Chondrocyte (in vitro differentiated cells): ENCODE results near the gene ATF7IP. TPM values are rescaled to one million over a fixed set of nuclear protein-coding genes. Genes with fewer than 3 reads are reported as not detected.
"Not testable (repeated sequence)": the region's sequence is repeated elsewhere in the genome, so short reads cannot be mapped to it uniquely, and the experiment has no call there.

Experiments
- DNase-seq: peaks from one replicate; pipeline ENCODE4 v3.0.0; 2021; ENCODE audit warnings: mixed read lengths, low spot score
- H3K27ac Mint-ChIP-seq: one replicate; pipeline ENCODE4 v1.8.0; 2021; ENCODE audit warnings: mild to moderate bottlenecking, moderate library complexity, mixed read lengths; ENCODE audit not compliant: unreplicated experiment
- H3K27me3 Mint-ChIP-seq: 2 replicates; pipeline ENCODE4 v1.8.0; 2021; ENCODE audit warnings: low read depth, mixed read lengths
- H3K36me3 Mint-ChIP-seq: 2 replicates; pipeline ENCODE4 v1.8.0; 2021; ENCODE audit warnings: low read depth, mixed read lengths
- H3K4me1 Mint-ChIP-seq: 2 replicates; pipeline ENCODE4 v1.8.0; 2021; ENCODE audit warnings: low read depth, mild to moderate bottlenecking, mixed read lengths
- H3K4me3 Mint-ChIP-seq: one replicate; pipeline ENCODE4 v1.8.0; 2021; ENCODE audit warnings: mild to moderate bottlenecking, moderate library complexity, mixed read lengths; ENCODE audit not compliant: unreplicated experiment
- H3K9me3 Mint-ChIP-seq: 2 replicates; pipeline ENCODE4 v1.8.0; 2021; ENCODE audit warnings: low read depth, mixed read lengths
- CTCF ChIP-seq: fragments of 200-600 bp; sonication (generic); IDR thresholded peaks from 2 replicates; pipeline ENCODE4 v1.5.0; 2021; ENCODE audit warnings: antibody characterized with exemption, mild to moderate bottlenecking, moderate library complexity
- total RNA-seq: library from RNA; stranded (reverse); gene quantifications from 3 replicates; pipeline ENCODE4 v1.2.1, GENCODE V29; 2021

ATF7IP gene
- total RNA-seq, 1 donor from 2014 or later = 45.9 TPM

GRCh38 chr12:14326699-14327098 is 38.8 kb upstream of the ATF7IP start:
- H3K9me3 Mint-ChIP-seq = peaks cover 8% of the 10 kb centered on the region
- H3K27me3 Mint-ChIP-seq = no peaks in the 10 kb centered on the region
- no peak for DNase-seq
- no peaks in the 10 kb centered on the region for H3K36me3 Mint-ChIP-seq
- peaks cover 15% of the 10 kb centered on the region for H3K4me1 Mint-ChIP-seq
- TF ChIP-seq CTCF = no peak
- H3K4me3 Mint-ChIP-seq = no peak overlapping the region
- no peak overlapping the region for H3K27ac Mint-ChIP-seq

- no peak for TF ChIP-seq CTCF
- H3K27ac Mint-ChIP-seq = peak overlapping the region; percentile 66
- no peak overlapping the region for H3K4me3 Mint-ChIP-seq
- peaks cover 14% of the 10 kb centered on the region for H3K9me3 Mint-ChIP-seq
- H3K4me1 Mint-ChIP-seq = peaks cover 10% of the 10 kb centered on the region
- no peak for DNase-seq
- H3K27me3 Mint-ChIP-seq = no peaks in the 10 kb centered on the region
- H3K36me3 Mint-ChIP-seq = no peaks in the 10 kb centered on the region
These were observed 37.8 kb upstream of the ATF7IP start for GRCh38 chr12:14327711-14328110.

DNA sequence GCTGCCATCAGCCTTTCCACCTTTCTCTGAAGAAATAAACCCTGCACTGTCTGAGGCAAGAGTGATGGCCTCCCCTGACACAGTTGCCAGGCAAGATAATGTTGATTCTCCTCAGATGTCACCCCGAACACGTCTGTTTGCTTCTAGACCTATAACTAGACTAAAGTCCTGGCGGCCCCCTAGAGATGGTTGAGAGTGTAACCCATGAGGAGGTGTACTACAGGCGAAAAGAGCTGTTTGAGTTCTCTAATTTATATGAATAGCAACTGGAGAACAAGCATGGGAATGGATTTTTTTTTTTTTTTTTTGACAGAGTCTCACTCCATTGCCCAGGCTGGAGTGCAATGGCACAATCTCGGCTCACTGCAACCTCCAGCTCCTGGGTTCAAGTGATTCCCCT is 33.0 kb upstream of the ATF7IP start:
- TF ChIP-seq CTCF = no peak
- no peaks in the 10 kb centered on the region for H3K27me3 Mint-ChIP-seq
- H3K36me3 Mint-ChIP-seq = peaks cover 4% of the 10 kb centered on the region
- H3K9me3 Mint-ChIP-seq = peaks cover 35% of the 10 kb centered on the region
- DNase-seq = no peak
- H3K4me1 Mint-ChIP-seq = peaks cover 6% of the 10 kb centered on the region
- H3K27ac Mint-ChIP-seq = no peak overlapping the region
- no peak overlapping the region for H3K4me3 Mint-ChIP-seq

- no peak for TF ChIP-seq CTCF
- Mint-ChIP-seq H3K9me3 (peaks cover 53% of the 10 kb centered on the region), H3K27ac (no peak overlapping the region)
These were observed 25.1 kb upstream of the ATF7IP start for GRCh38 chr12:14340371-14340770.

DNA sequence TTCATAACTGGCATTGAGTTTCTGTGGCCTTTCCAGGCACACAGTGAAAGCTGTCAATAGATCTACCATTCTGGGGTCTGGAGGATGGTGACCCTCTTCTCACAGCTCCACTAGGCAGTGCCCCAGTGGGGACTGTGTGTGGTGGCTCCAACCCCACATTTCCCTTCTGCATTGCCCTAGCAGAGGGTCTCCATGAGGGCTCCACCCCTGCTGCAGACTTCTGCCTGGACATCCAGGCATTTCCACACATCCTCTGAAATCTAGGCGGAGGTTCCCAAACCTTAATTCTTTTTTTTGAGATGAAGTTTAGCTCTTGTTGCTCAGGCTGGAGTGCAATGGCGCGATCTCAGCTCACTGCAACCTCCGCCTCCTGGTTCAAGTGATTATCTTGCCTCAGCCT is 14.0 kb upstream of the ATF7IP start:
- not testable (repeated sequence) for H3K4me1 Mint-ChIP-seq, H3K27ac Mint-ChIP-seq, H3K4me3 Mint-ChIP-seq, H3K36me3 Mint-ChIP-seq, DNase-seq, H3K27me3 Mint-ChIP-seq
- peaks cover 25% of the 10 kb centered on the region for H3K9me3 Mint-ChIP-seq

More at GRCh38 chr12:14340371-14340770, 25.1 kb upstream of the ATF7IP start:
- Mint-ChIP-seq H3K27me3 (no peaks in the 10 kb centered on the region), H3K4me3 (no peak overlapping the region), H3K36me3 (peaks cover 14% of the 10 kb centered on the region), H3K4me1 (no peaks in the 10 kb centered on the region)
- DNase-seq = no peak

DNA sequence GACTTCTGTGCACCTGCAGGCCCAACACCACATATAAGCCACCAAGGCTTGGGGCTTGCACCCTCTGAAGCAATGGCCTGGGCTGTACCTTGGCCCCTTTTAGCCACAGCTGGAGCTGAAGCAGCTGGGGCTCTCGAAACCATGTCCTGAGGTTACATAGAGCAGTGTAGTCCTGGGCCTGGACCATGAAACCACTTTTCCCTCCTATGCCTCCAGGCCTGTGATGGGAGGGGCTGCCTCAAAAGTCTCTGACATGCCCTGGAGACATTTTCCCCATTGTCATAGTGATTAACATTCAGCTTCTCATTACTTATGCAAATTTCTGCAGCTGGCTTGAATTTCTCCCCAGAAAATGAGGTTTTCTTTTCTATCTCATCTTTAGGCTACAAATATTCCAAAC is 13.4 kb upstream of the ATF7IP start:
- H3K27ac Mint-ChIP-seq, H3K36me3 Mint-ChIP-seq, H3K27me3 Mint-ChIP-seq, H3K4me1 Mint-ChIP-seq, H3K4me3 Mint-ChIP-seq, DNase-seq: not testable (repeated sequence)
- H3K9me3 Mint-ChIP-seq = peaks cover 25% of the 10 kb centered on the region

GRCh38 chr12:14354665-14355064 is 10.8 kb upstream of the ATF7IP start:
- not testable (repeated sequence) for H3K4me3 Mint-ChIP-seq, H3K4me1 Mint-ChIP-seq, H3K27ac Mint-ChIP-seq, H3K36me3 Mint-ChIP-seq, DNase-seq, H3K27me3 Mint-ChIP-seq
- peaks cover 22% of the 10 kb centered on the region for H3K9me3 Mint-ChIP-seq
